Measurements from ENCODE around the gene RIPK3. TPM values are rescaled to one million over a fixed set of nuclear protein-coding genes. Genes with fewer than 3 reads are reported as not detected.
"Not testable (repeated sequence)": the region's sequence is repeated elsewhere in the genome, so short reads cannot be mapped to it uniquely, and the experiment has no call there.

The RIPK3 gene
- total RNA-seq, 3 donors from 2014 or later: 5.9 to 8.0 (median 6.2) TPM

- peaks cover 27% of the 10 kb centered on the region for H3K4me1 Mint-ChIP-seq (ENCODE audit: low read depth)
- H3K36me3 Mint-ChIP-seq (ENCODE audit: insufficient read depth): no peaks in the 10 kb centered on the region
- DNase-seq: no peak
- H3K27me3 Mint-ChIP-seq (ENCODE audit: low read depth): peaks cover 57% of the 10 kb centered on the region
- no peak overlapping the region for H3K4me3 Mint-ChIP-seq
- ATAC-seq: no peak
- H3K9me3 Mint-ChIP-seq: no peaks in the 10 kb centered on the region
These were observed 25.1 kb upstream of the RIPK3 start for GRCh38 chr14:24364841-24365240.

DNA sequence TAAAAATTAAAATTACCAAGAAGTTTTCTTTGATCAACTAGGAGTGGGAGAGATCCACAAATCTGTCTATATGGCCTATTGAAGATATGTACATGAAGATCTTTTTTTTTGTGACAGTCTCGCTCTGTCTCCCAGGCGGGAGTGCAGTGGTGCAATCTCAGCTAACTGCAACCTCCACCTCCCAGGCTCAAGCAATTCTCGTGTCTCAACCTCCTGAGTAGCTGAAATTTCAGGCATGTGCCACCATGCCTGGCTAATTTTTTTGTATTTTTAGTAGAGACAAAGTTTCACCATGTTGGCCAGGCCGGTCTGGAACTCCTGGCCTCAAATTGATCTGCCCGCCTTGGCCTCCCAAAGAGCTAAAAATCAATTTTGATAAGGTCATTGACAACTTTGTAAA is 23.6 kb upstream of the RIPK3 start:
- no peaks in the 10 kb centered on the region for H3K36me3 Mint-ChIP-seq (ENCODE audit: insufficient read depth)
- H3K27me3 Mint-ChIP-seq (ENCODE audit: low read depth): peaks cover 55% of the 10 kb centered on the region
- H3K9me3 Mint-ChIP-seq: no peaks in the 10 kb centered on the region
- H3K4me1 Mint-ChIP-seq (ENCODE audit: low read depth): peaks cover 24% of the 10 kb centered on the region
- ATAC-seq (no peak), DNase-seq (no peak)
- no peak overlapping the region for H3K4me3 Mint-ChIP-seq

DNA sequence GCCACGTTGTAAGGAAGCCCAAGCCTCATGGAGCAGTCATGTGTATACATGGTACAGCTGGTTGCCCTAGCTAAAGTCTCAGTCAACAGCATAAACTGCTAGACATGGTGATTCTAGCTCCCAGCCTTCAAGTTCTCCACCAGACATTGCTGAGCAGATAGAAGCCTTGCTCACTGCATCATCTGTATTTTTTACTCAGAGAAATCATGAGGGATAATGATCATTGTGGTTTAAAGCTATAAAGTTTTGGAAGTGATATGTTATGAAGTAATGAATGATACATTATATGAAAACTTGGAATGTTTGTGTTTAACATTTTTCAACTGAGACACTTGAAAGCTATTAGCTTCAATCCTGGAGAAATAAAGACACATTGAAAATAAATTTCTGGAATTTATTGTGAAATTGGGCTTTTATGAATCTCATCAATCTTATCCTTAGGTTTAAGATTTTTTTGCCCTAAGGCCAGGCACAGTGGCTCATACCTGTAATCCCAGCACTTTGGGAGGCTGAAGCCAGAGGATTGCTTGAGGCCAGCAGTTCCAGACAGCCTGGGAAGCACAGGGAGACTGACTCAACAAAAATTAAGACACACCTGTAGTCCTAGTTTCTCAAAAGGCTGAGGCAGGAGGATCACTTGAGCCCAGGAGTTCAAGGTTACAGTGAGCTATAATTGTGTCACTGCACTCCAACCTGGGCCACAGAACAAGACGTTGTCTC is 22.6 kb upstream of the RIPK3 start:
- DNase-seq: no peak

GRCh38 chr14:24361326-24361725 is 21.5 kb upstream of the RIPK3 start:
- Mint-ChIP-seq H3K36me3 (ENCODE audit: insufficient read depth) (no peaks in the 10 kb centered on the region), H3K4me1 (ENCODE audit: low read depth) (peaks cover 8% of the 10 kb centered on the region), H3K27me3 (ENCODE audit: low read depth) (peaks cover 45% of the 10 kb centered on the region), H3K4me3 (no peak overlapping the region), H3K9me3 (no peaks in the 10 kb centered on the region)
- ATAC-seq: no peak
- no peak for DNase-seq

More for the DNA sequence above, 22.6 kb upstream of the RIPK3 start:
- Mint-ChIP-seq H3K9me3 (no peaks in the 10 kb centered on the region), H3K4me3 (no peak overlapping the region), H3K36me3 (ENCODE audit: insufficient read depth) (no peaks in the 10 kb centered on the region), H3K4me1 (ENCODE audit: low read depth) (peaks cover 16% of the 10 kb centered on the region), H3K27me3 (ENCODE audit: low read depth) (peaks cover 53% of the 10 kb centered on the region)
- ATAC-seq: no peak

- DNase-seq: no peak
- ATAC-seq: no peak
- H3K27me3 Mint-ChIP-seq (ENCODE audit: low read depth): peaks cover 37% of the 10 kb centered on the region
- no peak overlapping the region for H3K4me3 Mint-ChIP-seq
- no peaks in the 10 kb centered on the region for H3K4me1 Mint-ChIP-seq (ENCODE audit: low read depth)
- no peaks in the 10 kb centered on the region for H3K9me3 Mint-ChIP-seq
- H3K36me3 Mint-ChIP-seq (ENCODE audit: insufficient read depth): no peaks in the 10 kb centered on the region
These were observed 20.5 kb upstream of the RIPK3 start for GRCh38 chr14:24360281-24360680.

DNA sequence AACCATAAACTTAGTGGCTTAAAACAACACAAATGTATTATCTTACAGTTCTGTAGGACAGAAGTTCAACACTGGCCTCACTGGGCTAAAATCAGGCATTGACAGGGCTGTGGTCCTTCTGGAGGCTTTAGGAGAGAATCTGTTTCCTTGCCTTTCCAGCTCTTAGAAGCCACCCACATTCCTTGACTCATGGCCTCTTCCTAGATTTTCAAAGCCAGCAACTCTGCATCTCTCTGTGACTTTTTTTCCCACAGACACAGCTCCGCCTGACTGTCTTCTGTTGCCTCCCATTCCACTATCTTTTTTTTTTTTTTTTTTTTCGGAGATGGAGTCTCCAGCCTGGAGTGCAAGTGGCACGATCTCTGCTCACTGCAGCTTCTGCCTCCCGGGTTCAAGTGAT is 16.4 kb upstream of the RIPK3 start:
- ATAC-seq: no peak

DNA sequence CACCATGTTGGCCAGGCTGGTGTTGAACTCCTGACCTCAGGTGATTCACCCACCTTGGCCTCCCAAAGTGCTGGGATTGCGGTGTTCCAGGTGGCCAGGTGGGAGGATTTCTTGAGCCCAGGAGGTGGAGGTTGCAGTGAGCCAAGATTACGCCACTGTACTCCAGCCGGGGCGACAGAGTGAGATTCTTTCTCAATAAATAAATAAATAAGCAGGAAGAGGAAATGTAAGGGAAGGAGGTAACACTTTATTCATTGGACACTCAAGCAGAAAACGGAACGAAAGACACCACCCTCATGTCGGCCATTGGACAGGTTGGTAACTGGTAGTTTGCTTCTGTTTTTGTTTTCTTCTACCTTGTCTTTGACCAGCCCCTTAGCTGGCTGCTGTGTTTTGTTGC is 15.2 kb upstream of the RIPK3 start:
- Mint-ChIP-seq H3K9me3 (no peaks in the 10 kb centered on the region), H3K36me3 (ENCODE audit: insufficient read depth) (no peaks in the 10 kb centered on the region), H3K27me3 (ENCODE audit: low read depth) (peaks cover 49% of the 10 kb centered on the region), H3K4me3 (no peak overlapping the region), H3K4me1 (ENCODE audit: low read depth) (peaks cover 3% of the 10 kb centered on the region)
- no peak for DNase-seq
- no peak for ATAC-seq

More for the DNA sequence above, 16.4 kb upstream of the RIPK3 start:
- DNase-seq: no peak
- Mint-ChIP-seq H3K9me3 (no peaks in the 10 kb centered on the region), H3K4me3 (no peak overlapping the region), H3K27me3 (ENCODE audit: low read depth) (peaks cover 40% of the 10 kb centered on the region), H3K36me3 (ENCODE audit: insufficient read depth) (no peaks in the 10 kb centered on the region), H3K4me1 (ENCODE audit: low read depth) (peaks cover 3% of the 10 kb centered on the region)

DNA sequence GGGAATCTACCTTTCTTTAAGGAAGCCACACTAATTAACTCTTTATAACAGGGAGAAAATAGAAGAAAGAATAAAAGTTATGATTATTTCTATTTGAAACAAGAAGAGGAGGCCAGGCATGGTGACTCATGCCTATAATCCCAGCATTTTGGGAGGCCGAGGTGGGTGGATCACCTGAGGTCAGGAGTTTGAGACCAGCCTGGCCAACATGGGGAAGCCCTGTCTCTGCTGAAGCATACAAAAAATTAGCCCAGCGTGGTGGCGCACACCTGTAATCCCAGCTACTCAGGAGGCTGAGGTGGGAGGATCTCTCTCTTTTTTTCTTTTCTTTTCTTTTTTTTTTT is 14.7 kb upstream of the RIPK3 start:
- not testable (repeated sequence) for H3K36me3 Mint-ChIP-seq (ENCODE audit: insufficient read depth); ATAC-seq; DNase-seq; H3K9me3 Mint-ChIP-seq; H3K4me3 Mint-ChIP-seq; H3K4me1 Mint-ChIP-seq (ENCODE audit: low read depth)
- peaks cover 50% of the 10 kb centered on the region for H3K27me3 Mint-ChIP-seq (ENCODE audit: low read depth)

DNA sequence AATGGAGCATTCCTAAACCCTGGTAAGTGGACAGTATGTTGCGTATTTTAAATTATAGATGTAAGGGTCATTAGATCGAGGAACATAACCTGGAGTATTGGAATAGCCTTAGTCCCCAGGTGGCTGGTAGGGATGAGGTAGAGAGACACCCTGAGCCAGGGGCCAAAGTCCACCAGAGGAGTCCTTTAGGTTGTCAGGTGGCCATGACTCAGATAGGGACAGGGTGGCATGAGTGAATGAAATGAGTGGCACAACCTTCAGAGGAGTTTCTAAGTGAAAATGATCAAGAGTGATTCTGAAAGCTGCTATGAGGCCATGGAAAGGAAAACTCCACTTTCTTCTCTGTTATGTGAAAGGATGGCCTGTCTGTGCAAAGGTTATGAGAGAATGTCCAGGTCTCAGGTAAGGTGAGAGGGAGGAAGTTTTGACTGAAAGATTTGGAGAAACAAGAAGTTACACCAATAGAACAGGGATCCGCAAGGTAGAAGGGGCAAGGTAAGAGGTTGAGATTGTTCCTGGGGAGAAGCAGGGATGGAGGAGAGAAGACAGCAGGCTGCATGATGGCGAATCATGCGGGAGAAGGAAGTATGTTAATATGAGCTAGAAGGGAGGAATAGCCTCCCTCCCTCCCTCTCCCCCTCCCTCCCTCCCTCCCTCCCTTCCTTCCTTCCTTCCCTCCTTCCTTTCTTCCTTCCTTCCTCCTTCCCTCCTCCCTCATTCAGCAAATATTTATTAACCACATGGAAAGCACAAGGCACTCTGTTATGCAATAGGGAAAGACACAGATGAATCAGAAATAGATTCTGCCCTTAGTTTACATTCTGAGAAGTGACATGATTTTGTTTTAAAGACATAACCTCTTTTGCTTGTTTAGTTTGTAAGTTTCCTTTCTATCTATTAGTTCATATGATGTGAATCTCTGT is 14.0 kb upstream of the RIPK3 start:
- no peaks in the 10 kb centered on the region for H3K36me3 Mint-ChIP-seq (ENCODE audit: insufficient read depth)
- H3K4me1 Mint-ChIP-seq (ENCODE audit: low read depth): peaks cover 3% of the 10 kb centered on the region
- peaks cover 54% of the 10 kb centered on the region for H3K27me3 Mint-ChIP-seq (ENCODE audit: low read depth)
- H3K4me3 Mint-ChIP-seq: no peak overlapping the region
- no peak for DNase-seq
- no peaks in the 10 kb centered on the region for H3K9me3 Mint-ChIP-seq
- ATAC-seq: no peak

GRCh38 chr14:24351517-24351916 is 11.7 kb upstream of the RIPK3 start:
- Mint-ChIP-seq H3K4me1 (ENCODE audit: low read depth) (peaks cover 3% of the 10 kb centered on the region), H3K4me3 (no peak overlapping the region), H3K36me3 (ENCODE audit: insufficient read depth) (no peaks in the 10 kb centered on the region), H3K27me3 (ENCODE audit: low read depth) (peaks cover 58% of the 10 kb centered on the region), H3K9me3 (no peaks in the 10 kb centered on the region)
- DNase-seq: no peak
- ATAC-seq: no peak

DNA sequence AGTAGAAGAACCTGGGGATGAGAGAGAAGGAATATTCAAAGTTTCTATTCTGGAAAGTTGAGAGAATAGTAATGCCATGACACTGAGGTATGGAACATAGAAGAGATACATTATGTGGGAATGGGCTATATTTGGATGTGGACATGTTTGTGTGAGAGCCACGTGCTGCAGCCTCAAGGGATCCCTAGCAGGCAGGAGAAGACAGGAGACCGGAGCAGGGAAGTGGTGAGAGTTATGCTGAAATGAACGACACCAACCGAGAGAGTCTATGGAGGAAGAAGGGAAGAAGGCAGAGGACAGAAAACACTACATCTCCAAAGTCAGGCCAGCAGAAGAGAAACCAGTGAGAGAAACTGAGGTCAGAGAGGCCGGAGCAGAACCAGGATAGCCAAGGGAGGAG is 10.0 kb upstream of the RIPK3 start:
- no peak for DNase-seq
- ATAC-seq: no peak
- Mint-ChIP-seq H3K36me3 (ENCODE audit: insufficient read depth) (no peaks in the 10 kb centered on the region), H3K27me3 (ENCODE audit: low read depth) (peaks cover 67% of the 10 kb centered on the region), H3K4me1 (ENCODE audit: low read depth) (peaks cover 3% of the 10 kb centered on the region), H3K9me3 (no peaks in the 10 kb centered on the region), H3K4me3 (no peak overlapping the region)

DNA sequence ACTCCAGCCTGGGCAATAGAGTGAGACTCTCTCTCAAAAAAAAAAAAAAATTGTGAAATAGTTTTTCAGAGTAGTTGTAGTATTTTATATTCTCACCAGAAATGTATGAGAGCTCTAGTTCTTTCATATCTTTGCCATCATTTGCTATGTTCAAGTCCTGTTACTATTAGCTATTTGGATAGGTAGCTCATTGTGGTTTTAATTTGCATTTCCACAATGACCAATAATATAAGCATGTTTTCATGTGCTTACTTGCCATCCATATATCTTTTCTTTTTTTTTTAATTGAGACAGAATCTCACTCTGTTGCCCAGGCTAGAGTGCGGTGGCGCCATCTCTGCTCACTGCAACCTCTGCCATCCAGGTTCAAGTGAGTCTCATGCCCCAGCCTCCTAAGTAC is 8.4 kb upstream of the RIPK3 start:
- Mint-ChIP-seq H3K27me3 (ENCODE audit: low read depth) (peaks cover 65% of the 10 kb centered on the region), H3K36me3 (ENCODE audit: insufficient read depth) (no peaks in the 10 kb centered on the region), H3K9me3 (no peaks in the 10 kb centered on the region), H3K4me3 (no peak overlapping the region), H3K4me1 (ENCODE audit: low read depth) (no peaks in the 10 kb centered on the region)
- DNase-seq: no peak
- no peak for ATAC-seq

- Mint-ChIP-seq H3K4me1 (ENCODE audit: low read depth) (no peaks in the 10 kb centered on the region), H3K27me3 (ENCODE audit: low read depth) (peaks cover 59% of the 10 kb centered on the region), H3K4me3 (no peak overlapping the region), H3K36me3 (ENCODE audit: insufficient read depth) (no peaks in the 10 kb centered on the region), H3K9me3 (no peaks in the 10 kb centered on the region)
- ATAC-seq (no peak), DNase-seq (no peak)
These were observed 7.3 kb upstream of the RIPK3 start for GRCh38 chr14:24347134-24347533.

GRCh38 chr14:24343795-24344660 is 4.2 kb upstream of the RIPK3 start:
- Mint-ChIP-seq H3K36me3 (ENCODE audit: insufficient read depth) (no peaks in the 10 kb centered on the region), H3K4me1 (ENCODE audit: low read depth) (peaks cover 8% of the 10 kb centered on the region), H3K9me3 (no peaks in the 10 kb centered on the region), H3K27me3 (ENCODE audit: low read depth) (peaks cover 30% of the 10 kb centered on the region), H3K4me3 (no peak overlapping the region)
- DNase-seq (no peak), ATAC-seq (no peak)

Measured in activated T-cell treated with anti-CD3 and anti-CD28 coated beads, Interleukin-2, amount 50 U/mL, for 4 hours (primary cell).